Hepatic stellate cell (primary cell): ENCODE data around the gene SAMD14.
A peak's percentile ranks its signal among the peaks of the same experiment; 100 is the strongest.

Experiments
- DNase-seq: peaks from one replicate; pipeline ENCODE4 v3.0.0; 2011; ENCODE audit warnings: low spot score

Gene SAMD14

DNA sequence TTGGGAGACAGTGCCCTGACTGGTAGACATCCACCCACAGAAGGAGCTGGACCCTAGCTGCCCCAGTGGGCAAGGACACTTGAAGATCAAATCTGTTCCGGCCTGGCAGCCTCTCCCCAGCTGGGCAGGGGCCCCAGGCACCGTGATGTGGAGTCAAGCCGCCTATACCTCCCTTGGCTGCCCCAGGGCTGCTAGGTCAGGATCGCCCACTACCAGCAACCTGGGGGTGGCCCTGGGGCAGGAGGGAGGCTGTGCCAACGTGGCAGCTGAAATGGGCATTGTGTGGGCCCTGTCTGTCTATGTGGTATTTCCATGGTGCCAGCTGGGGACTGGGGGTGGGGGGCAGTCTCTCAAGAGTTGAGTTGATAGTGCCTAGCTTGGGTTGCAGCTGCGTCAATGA lies 33.9 kb downstream of the SAMD14 start:
- no peak for DNase-seq

- DNase-seq: no peak
Observed at GRCh38 chr17:50095626-50096037, 34.3 kb downstream of the SAMD14 start.

GRCh38 chr17:50094753-50095619 lies 35.0 kb downstream of the SAMD14 start, which contains the start of gene PDK2:
Gene PDK2 (plus strand): TSS chr17:50095351. CDS start chr17:50095436, 85 bp downstream.
- DNase-seq: peak; percentile 100

- DNase-seq: peak; percentile 85
Observed at GRCh38 chr17:50094243-50094752, 35.7 kb downstream of the SAMD14 start.

GRCh38 chr17:50093807-50094206 lies 36.2 kb downstream of the SAMD14 start:
- DNase-seq: no peak

DNA sequence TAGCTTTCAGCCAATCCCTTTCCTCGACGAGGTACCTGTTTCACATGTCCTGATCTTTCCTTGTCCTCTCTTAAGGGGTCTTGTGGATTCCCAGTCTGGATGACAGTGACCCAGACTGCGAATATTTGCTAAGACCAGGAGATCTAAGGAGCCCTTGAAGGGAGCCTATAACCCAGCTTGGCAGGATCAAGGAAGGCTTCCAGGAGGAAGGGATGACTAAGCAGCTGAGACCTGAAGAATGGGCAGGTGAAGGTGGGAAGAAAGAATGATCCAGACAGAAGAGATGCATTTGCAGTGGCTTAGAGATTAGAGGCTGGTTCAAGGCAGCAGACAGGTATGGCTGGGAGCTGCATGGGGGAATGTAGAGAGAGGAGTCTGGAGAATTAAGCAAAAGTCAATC lies 36.7 kb downstream of the SAMD14 start:
- DNase-seq: no peak

- no peak for DNase-seq
Observed at GRCh38 chr17:50091918-50092285, 38.1 kb downstream of the SAMD14 start.

DNA sequence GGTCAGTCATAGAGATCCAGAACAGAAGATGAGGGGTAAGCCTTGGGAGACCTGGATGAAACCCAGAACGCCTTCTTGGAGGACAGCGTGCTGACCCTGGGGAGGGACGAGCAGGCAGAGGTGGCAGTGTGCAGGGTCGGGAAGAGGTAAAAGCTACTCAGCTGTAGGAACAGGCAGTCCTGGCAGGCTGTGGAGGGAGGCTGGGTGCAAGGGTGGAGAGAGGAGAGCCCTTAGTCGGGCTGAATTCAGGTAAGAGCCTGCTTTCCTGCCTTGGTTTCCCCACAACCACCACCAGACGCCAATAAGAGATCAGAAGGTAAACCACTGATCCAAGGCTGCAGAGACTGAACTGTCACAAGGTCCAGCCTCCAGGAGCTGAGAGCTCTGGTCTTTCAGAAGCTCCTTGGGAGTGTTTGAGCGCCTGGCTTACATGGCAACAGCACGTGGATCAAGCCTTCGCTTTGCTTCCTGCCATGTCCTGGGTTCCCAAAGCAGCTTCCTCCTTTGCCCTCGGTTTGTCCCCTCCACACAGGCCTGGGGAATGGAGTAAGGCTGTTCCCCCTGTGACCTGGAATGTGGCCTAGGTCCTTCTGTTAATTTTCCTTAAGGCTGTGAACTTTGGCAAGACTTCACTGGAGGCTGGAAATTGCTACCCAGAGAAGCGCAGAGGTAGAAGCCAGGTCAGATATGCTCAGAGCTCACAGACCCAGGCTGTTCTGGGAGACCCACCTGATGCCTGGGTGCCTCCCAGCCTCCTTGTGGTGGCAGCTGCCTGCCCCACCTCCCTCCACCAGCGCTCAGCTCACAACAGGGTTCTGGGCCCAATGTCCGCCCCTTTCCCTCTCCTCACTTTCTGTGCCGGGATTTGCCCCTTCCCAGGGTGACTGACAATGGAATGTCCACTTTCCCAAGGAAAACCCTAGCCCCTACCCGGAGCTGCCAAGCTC lies 38.7 kb downstream of the SAMD14 start:
- no peak for DNase-seq

DNA sequence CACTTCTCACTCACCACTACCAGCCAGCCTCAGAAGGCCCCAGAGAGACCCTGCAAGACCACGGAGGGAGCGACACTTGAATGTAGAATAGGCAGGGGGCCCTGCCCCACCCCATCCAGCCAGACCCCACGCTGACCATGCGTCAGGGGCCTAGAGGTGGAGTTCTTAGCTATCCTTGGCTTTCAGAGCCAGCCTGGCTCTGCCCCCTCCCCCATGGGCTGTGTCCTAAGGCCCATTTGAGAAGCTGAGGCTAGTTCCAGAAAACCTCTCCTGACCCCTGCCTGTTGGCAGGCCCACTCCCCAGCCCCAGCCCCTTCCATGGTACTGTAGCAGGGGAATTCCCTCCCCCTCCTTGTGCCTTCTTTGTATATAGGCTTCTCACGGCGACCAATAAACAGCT lies 39.9 kb downstream of the SAMD14 start:
- no peak for DNase-seq

DNA sequence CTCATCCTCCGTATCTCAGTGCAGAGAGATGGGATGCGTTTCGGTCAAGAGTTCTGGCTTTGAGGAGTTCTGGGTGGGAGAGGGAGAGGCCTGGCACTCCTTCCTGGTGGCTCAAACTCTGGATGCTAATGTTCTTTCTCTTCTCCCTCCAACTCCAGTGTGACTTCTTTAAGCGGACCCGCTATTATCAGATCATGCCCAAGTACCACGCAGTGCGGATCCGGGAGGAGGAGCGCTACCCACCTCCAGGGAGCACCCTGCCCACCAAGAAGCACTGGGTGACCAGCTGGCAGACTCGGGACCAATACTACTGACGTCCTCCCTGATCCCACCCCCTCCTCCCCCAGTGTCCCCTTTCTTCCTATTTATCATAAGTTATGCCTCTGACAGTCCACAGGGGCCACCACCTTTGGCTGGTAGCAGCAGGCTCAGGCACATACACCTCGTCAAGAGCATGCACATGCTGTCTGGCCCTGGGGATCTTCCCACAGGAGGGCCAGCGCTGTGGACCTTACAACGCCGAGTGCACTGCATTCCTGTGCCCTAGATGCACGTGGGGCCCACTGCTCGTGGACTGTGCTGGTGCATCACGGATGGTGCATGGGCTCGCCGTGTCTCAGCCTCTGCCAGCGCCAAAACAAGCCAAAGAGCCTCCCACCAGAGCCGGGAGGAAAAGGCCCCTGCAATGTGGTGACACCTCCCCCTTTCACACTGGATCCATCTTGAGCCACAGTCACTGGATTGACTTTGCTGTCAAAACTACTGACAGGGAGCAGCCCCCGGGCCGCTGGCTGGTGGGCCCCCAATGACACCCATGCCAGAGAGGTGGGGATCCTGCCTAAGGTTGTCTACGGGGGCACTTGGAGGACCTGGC lies 40.8 kb downstream of the SAMD14 start:
- DNase-seq: no peak

GRCh38 chr17:50087912-50088405 lies 42.0 kb downstream of the SAMD14 start:
- no peak for DNase-seq

- peak; percentile 86 for DNase-seq
Observed at GRCh38 chr17:50087246-50087911, 42.6 kb downstream of the SAMD14 start.

- DNase-seq: no peak
Observed at GRCh38 chr17:50081757-50082156, 48.2 kb downstream of the SAMD14 start.

- DNase-seq: no peak
Observed at GRCh38 chr17:50080827-50081226, 49.1 kb downstream of the SAMD14 start.

DNA sequence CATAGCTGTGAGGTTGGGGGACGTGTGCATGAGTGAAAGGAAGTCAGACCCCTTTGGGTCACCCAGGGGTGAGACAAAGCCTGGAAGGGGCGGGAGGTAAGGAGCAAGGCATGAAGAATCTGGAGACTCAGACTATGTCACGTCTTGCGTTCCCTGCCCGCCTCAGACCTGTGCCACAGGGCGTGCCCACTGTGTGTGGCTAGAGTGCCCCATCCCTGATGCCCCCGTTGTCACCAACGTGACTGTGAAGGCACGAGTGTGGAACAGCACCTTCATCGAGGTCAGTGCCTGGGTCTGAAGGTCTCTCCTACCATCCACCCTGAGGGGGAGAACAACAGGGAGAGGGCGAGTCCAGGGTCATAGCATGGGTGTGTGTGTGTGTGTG lies 49.9 kb downstream of the SAMD14 start:
- DNase-seq: no peak

GRCh38 chr17:50079334-50080095 lies 50.4 kb downstream of the SAMD14 start:
- peak; percentile 54 for DNase-seq

GRCh38 chr17:50078430-50078829 lies 51.5 kb downstream of the SAMD14 start:
- DNase-seq: no peak

DNA sequence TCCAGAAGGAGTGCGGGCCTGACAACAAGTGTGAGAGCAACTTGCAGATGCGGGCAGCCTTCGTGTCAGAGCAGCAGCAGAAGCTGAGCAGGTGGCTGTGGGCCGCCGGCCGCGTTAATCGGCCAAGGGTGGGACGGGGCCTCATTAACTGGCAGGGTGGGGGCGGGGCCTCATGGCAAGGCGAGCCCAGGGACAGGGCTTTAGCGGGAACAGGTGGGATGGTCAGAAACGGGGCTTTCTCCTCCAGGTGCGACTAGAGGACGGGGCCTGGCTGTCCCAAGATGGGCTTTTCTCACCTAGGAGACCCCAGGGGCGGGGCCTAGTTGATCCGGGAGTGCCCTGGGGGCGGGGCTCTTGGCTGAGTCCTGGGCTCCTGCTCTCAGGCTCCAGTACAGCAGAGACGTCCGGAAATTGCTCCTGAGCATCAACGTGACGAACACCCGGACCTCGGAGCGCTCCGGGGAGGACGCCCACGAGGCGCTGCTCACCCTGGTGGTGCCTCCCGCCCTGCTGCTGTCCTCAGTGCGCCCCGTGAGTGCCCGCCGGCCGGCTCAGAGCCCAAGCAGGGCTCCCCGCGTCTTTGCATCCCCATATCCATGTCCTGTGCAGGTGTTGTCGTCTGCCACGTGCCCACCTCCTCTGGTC lies 53.2 kb downstream of the SAMD14 start:
- DNase-seq: no peak

DNA sequence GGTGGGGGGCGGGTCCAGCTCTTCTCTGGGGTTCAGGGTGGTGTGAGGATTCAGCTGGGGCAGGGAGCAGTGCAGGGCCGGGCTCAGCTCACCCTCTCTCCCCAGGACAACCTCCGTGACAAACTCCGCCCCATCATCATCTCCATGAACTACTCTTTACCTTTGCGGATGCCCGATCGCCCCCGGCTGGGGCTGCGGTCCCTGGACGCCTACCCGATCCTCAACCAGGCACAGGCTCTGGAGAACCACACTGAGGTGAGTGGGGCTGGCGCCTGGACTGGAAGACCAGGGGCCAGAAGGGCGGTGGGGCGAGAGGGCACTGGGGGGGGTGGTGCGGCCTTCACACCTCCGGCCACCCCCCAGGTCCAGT lies 53.8 kb downstream of the SAMD14 start:
- no peak for DNase-seq
